ENCODE data around the gene SRPK1. TPM values are rescaled to one million over a fixed set of nuclear protein-coding genes. Genes with fewer than 3 reads are reported as not detected.
"Not testable (repeated sequence)": the region's sequence is repeated elsewhere in the genome, so short reads cannot be mapped to it uniquely, and the experiment has no call there.

SRPK1 gene
- total RNA-seq, 1 experiment from 2014 or later = 89.4 TPM

GRCh38 chr6:35919827-35920751 lies 809 bp downstream of the SRPK1 start:
- H4K20me1 ChIP-seq (ENCODE audit: insufficient read depth) = peaks cover 3% of the 10 kb centered on the region; the same call in 1 of the 2 replicates
- no peaks in the 10 kb centered on the region for H3K9me2 ChIP-seq (ENCODE audit: insufficient read depth)
- intact Hi-C loops (cut with micrococcal nuclease) = no loop called here
- ChIA-PET CTCF (no interaction called here), POLR2A (no interaction called here), RAD21 (ENCODE audit: low non-redundant PET in 1 of 2, low total read pairs in 2 of 2, uncharacterized antibody in 2 of 2, unreplicated experiment in 2 of 2) (no interaction called here)
- ATAC-seq = peak; percentile 46
- no peak overlapping the region for H2AFZ ChIP-seq (ENCODE audit: low read depth, low read length, poor library complexity, severe bottlenecking)
- TSS peak; percentile 46 for BruUV-seq (replicated peaks)
- peak overlapping the region; percentile 87 for H3K4me2 ChIP-seq (ENCODE audit: low read length)
- H3K4me1 ChIP-seq (ENCODE audit: control insufficient read depth in 1 of 2, insufficient read depth in 2 of 2, low read length in 2 of 2) = peaks cover 14 to 30% of the 10 kb centered on the region in 2 experiments
- TF ChIP-seq TCF7L2 (IDR thresholded peaks at IDR 0.05; ENCODE audit: borderline replicate concordance, extremely low read depth, insufficient read depth, insufficient read length) (no peak), MAX (IDR thresholded peaks at IDR 0.05) (peak; percentile 47; the same call in 1 of the 2 replicates), SIN3A (IDR thresholded peaks at IDR 0.05; ENCODE audit: low read depth) (0 out of 2 replicates have a peak, but pooled peaks have one; percentile 33), POLR2A (IDR thresholded peaks at IDR 0.05; ENCODE audit: borderline replicate concordance, extremely low read depth, insufficient read depth, insufficient read length) (no peak)
- no peaks in the 10 kb centered on the region for H3K9me3 ChIP-seq (ENCODE audit: control insufficient read depth in 1 of 2, insufficient read depth in 1 of 2, low read depth in 1 of 2, low read length in 2 of 2)
- H3K36me3 ChIP-seq (ENCODE audit: control insufficient read depth in 1 of 2, insufficient read depth in 2 of 2, low read length in 2 of 2) = peaks cover 3 to 15% of the 10 kb centered on the region in 2 experiments; a peak in 1 of 4 replicates
- H3K9ac ChIP-seq (ENCODE audit: low read length) = peak overlapping the region; percentile 96
- H3K27me3 ChIP-seq (ENCODE audit: insufficient read depth, low read length) = no peaks in the 10 kb centered on the region
- peaks cover 56% of the 10 kb centered on the region for H3K79me2 ChIP-seq (ENCODE audit: insufficient read depth, low read length)
- peak overlapping the region; percentile 76 for H3K27ac ChIP-seq (ENCODE audit: low read depth, low read length)
- DNase-seq (ENCODE audit: low read depth, low spot score) = no peak
- H3K4me3 ChIP-seq (replicated peaks in 1 of 2; ENCODE audit: low read depth in 1 of 2, low read length in 2 of 2) = peak overlapping the region; percentile 78 to 99

- no peak for ATAC-seq
These were observed 1.6 kb downstream of the SRPK1 start for GRCh38 chr6:35919085-35919826.

GRCh38 chr6:35916893-35917292 lies 4.0 kb downstream of the SRPK1 start:
- H3K9me3 ChIP-seq (ENCODE audit: control insufficient read depth in 1 of 2, insufficient read depth in 1 of 2, low read depth in 1 of 2, low read length in 2 of 2); H3K27me3 ChIP-seq (ENCODE audit: insufficient read depth, low read length); RAD21 ChIA-PET (ENCODE audit: low non-redundant PET in 1 of 2, low total read pairs in 2 of 2, uncharacterized antibody in 2 of 2, unreplicated experiment in 2 of 2); H2AFZ ChIP-seq (ENCODE audit: low read depth, low read length, poor library complexity, severe bottlenecking); H3K9me2 ChIP-seq (ENCODE audit: insufficient read depth); H3K4me2 ChIP-seq (ENCODE audit: low read length); intact Hi-C loops (cut with micrococcal nuclease); ATAC-seq; H3K27ac ChIP-seq (ENCODE audit: low read depth, low read length); DNase-seq (ENCODE audit: low read depth, low spot score); BruUV-seq (replicated peaks); H3K4me3 ChIP-seq (replicated peaks in 1 of 2; ENCODE audit: low read depth in 1 of 2, low read length in 2 of 2); H3K9ac ChIP-seq (ENCODE audit: low read length); POLR2A ChIA-PET; H4K20me1 ChIP-seq (ENCODE audit: insufficient read depth): not testable (repeated sequence)
- H3K79me2 ChIP-seq (ENCODE audit: insufficient read depth, low read length) = peaks cover 85% of the 10 kb centered on the region
- peaks cover 13 to 27% of the 10 kb centered on the region in 2 experiments for H3K4me1 ChIP-seq (ENCODE audit: control insufficient read depth in 1 of 2, insufficient read depth in 2 of 2, low read length in 2 of 2)
- H3K36me3 ChIP-seq (ENCODE audit: control insufficient read depth in 1 of 2, insufficient read depth in 2 of 2, low read length in 2 of 2) = peaks cover 15 to 32% of the 10 kb centered on the region in 2 experiments
- CTCF ChIA-PET = interaction anchor here (1.8 kb wide), 1 partner anchor 162 kb away, joined by 3 read pairs; no protein-coding TSS in a partner anchor

More at GRCh38 chr6:35919085-35919826, 1.6 kb downstream of the SRPK1 start:
- peak overlapping the region; percentile 76 for H3K27ac ChIP-seq (ENCODE audit: low read depth, low read length)
- BruUV-seq (replicated peaks) = no TSS peak
- H3K9me2 ChIP-seq (ENCODE audit: insufficient read depth) = no peaks in the 10 kb centered on the region
- H3K9me3 ChIP-seq (ENCODE audit: control insufficient read depth in 1 of 2, insufficient read depth in 1 of 2, low read depth in 1 of 2, low read length in 2 of 2) = no peaks in the 10 kb centered on the region
- peaks cover 3 to 18% of the 10 kb centered on the region in 2 experiments; a peak in 1 of 4 replicates for H3K36me3 ChIP-seq (ENCODE audit: control insufficient read depth in 1 of 2, insufficient read depth in 2 of 2, low read length in 2 of 2)
- RAD21 ChIA-PET (ENCODE audit: low non-redundant PET in 1 of 2, low total read pairs in 2 of 2, uncharacterized antibody in 2 of 2, unreplicated experiment in 2 of 2) = no interaction called here
- H3K27me3 ChIP-seq (ENCODE audit: insufficient read depth, low read length) = no peaks in the 10 kb centered on the region
- no peak for DNase-seq (ENCODE audit: low read depth, low spot score)
- H4K20me1 ChIP-seq (ENCODE audit: insufficient read depth) = peaks cover 3% of the 10 kb centered on the region; the same call in 1 of the 2 replicates
- CTCF ChIA-PET = no interaction called here
- TF ChIP-seq YY1 (IDR thresholded peaks at IDR 0.05; ENCODE audit: extremely low read depth, insufficient replicate concordance, low read depth, low read length) (no peak), MAX (IDR thresholded peaks at IDR 0.05) (0 out of 2 replicates have a peak, but pooled peaks have one; percentile 1)
- peak overlapping the region; percentile 78 to 99 for H3K4me3 ChIP-seq (replicated peaks in 1 of 2; ENCODE audit: low read depth in 1 of 2, low read length in 2 of 2)
- H3K4me2 ChIP-seq (ENCODE audit: low read length) = peak overlapping the region; percentile 87
- intact Hi-C loops (cut with micrococcal nuclease) = no loop called here
- H3K79me2 ChIP-seq (ENCODE audit: insufficient read depth, low read length) = peaks cover 64% of the 10 kb centered on the region
- H3K9ac ChIP-seq (ENCODE audit: low read length) = peak overlapping the region; percentile 96
- peaks cover 14 to 30% of the 10 kb centered on the region in 2 experiments for H3K4me1 ChIP-seq (ENCODE audit: control insufficient read depth in 1 of 2, insufficient read depth in 2 of 2, low read length in 2 of 2)
- H2AFZ ChIP-seq (ENCODE audit: low read depth, low read length, poor library complexity, severe bottlenecking) = no peak overlapping the region
- POLR2A ChIA-PET = no interaction called here

All from HCT116 (cell line).